GM12878 (cell line): ENCODE data around the gene LRP1B. TPM values are rescaled to one million over a fixed set of nuclear protein-coding genes. Genes with fewer than 3 reads are reported as not detected.
A peak's percentile ranks its signal among the peaks of the same experiment; 100 is the strongest.

Experiments
- ATAC-seq: fragments of 200-7000 bp; cut with Tn5 transposase; 3 replicates; pipeline ENCODE4 v1.9.1; 2020; ENCODE audit warnings: mild to moderate bottlenecking, moderate library complexity
- BruUV-seq: library from RNA; stranded (reverse); fragments of 400-500 nt; replicated peaks from 2 replicates; lab custom pipeline; 2021; lab: Mats Ljungman, UMichigan
- CTCF ChIA-PET: fragments of 300-600 bp; sonication (Branson Sonifier 250); formaldehyde crosslinking; extraction: SDS; loops from one replicate; lab custom pipeline; 2021; ENCODE audit warnings: inconsistent platforms; lab: Yijun Ruan, JAX
- POLR2A ChIA-PET: fragments of 350-600 bp; formaldehyde crosslinking; extraction: SDS; loops from one replicate; lab custom pipeline; 2021; ENCODE audit warnings: inconsistent platforms; lab: Charles Lee
- RAD21 ChIA-PET: fragments of 300-600 bp; sonication (Branson Sonifier 250); formaldehyde crosslinking; loops from one replicate; lab custom pipeline; 2023; ENCODE audit warnings: antibody characterized with exemption; ENCODE audit not compliant: unreplicated experiment; lab: Charles Lee
- SMC1A ChIA-PET: fragments of 300-600 bp; sonication (Branson Sonifier 250); formaldehyde crosslinking; loops from one replicate; lab custom pipeline; 2023; ENCODE audit not compliant: unreplicated experiment, uncharacterized antibody; lab: Charles Lee
- DNase-seq: peaks from one replicate; pipeline ENCODE4 v3.0.0-alpha.2; 2011; ENCODE audit warnings: low read depth, low spot score
- FAIRE-seq: peaks from 3 replicates; lab custom pipeline; 2011; peaks lifted over from hg19 to GRCh38; lab: Jason Lieb, UNC
- H2AFZ ChIP-seq: 2 replicates; pipeline ENCODE4 v1.6.0; 2011; ENCODE audit warnings: low read depth, low read length, control low read depth; ENCODE audit not compliant: control insufficient read depth
- H3K27ac ChIP-seq: 2 replicates; pipeline ENCODE4 v1.5.1; 2011; ENCODE audit warnings: control low read depth; ENCODE audit not compliant: control insufficient read depth, insufficient read depth
- H3K27me3 ChIP-seq, 2 experiments: replicated peaks in 1 of 2; 2 replicates each; pipeline versions ENCODE4 v1.6.0 to v1.6.1; 2011; ENCODE audit warnings: low read length in 1 of 2; ENCODE audit not compliant: control insufficient read depth in 2 of 2, insufficient read depth in 2 of 2
- H3K36me3 ChIP-seq, 2 experiments: 2 replicates each; pipeline ENCODE4 v1.5.1; 2011; ENCODE audit warnings: low read length in 1 of 2; ENCODE audit not compliant: control insufficient read depth in 2 of 2, insufficient read depth in 2 of 2
- H3K4me1 ChIP-seq: 2 replicates; pipeline ENCODE4 v1.6.1; 2011; ENCODE audit warnings: mild to moderate bottlenecking, low read length, moderate library complexity, mixed read lengths; ENCODE audit not compliant: control insufficient read depth, insufficient read depth
- H3K4me2 ChIP-seq: 2 replicates; pipeline ENCODE4 v1.6.0; 2011; ENCODE audit warnings: control low read depth; ENCODE audit not compliant: control insufficient read depth, insufficient read depth
- H3K4me3 ChIP-seq: fragments of 200-600 bp; sonication (generic); 2 replicates; pipeline ENCODE4 v1.5.1; 2016
- H3K79me2 ChIP-seq: 2 replicates; pipeline ENCODE4 v1.6.0; 2011; ENCODE audit warnings: low read length; ENCODE audit not compliant: control insufficient read depth, insufficient read depth
- H3K9ac ChIP-seq: 2 replicates; pipeline ENCODE4 v1.8.0; 2011; ENCODE audit warnings: low read length, control low read depth, mixed read lengths; ENCODE audit not compliant: control insufficient read depth, insufficient read depth
- H3K9me3 ChIP-seq: replicated peaks from 3 replicates; pipeline ENCODE4 v1.5.1; 2011; ENCODE audit warnings: mild to moderate bottlenecking, low read length; ENCODE audit not compliant: control insufficient read depth, insufficient read depth
- H4K20me1 ChIP-seq: 2 replicates; pipeline ENCODE4 v1.6.0; 2011; ENCODE audit not compliant: control insufficient read depth, insufficient read depth
- BHLHE40 ChIP-seq, 2 experiments: fragments of 450-650 bp in 1 of 2; IDR thresholded peaks; 2 replicates each; pipeline ENCODE4 v1.6.1; 2011 to 2017; ENCODE audit warnings: low read depth in 2 of 2, borderline replicate concordance in 1 of 2, improper control_type of control experiment in 1 of 2, low read length in 1 of 2, mild to moderate bottlenecking in 1 of 2
- KAT2A ChIP-seq: conservative IDR thresholded peaks from 2 replicates; pipeline ENCODE4 v1.6.1; 2011; ENCODE audit warnings: low read depth, low read length; ENCODE audit not compliant: control insufficient read depth
- STAT3 ChIP-seq: IDR thresholded peaks from 2 replicates; pipeline ENCODE4 v1.6.1; 2011; ENCODE audit warnings: low read depth, low read length, improper control_type of control experiment
- SUZ12 ChIP-seq: fragments of 200-600 bp; sonication (generic); IDR thresholded peaks from one replicate; pipeline ENCODE4 v1.6.1; 2018; ENCODE audit warnings: antibody characterized with exemption, mild to moderate bottlenecking; ENCODE audit not compliant: unreplicated experiment
- WGBS: methylation state at CpG from one replicate; pipeline ENCODE4 v1.1.6; 2016; ENCODE audit warnings: low lambda C conversion rate; ENCODE audit not compliant: insufficient replicate concordance, insufficient coverage; ENCODE audit errors: missing lambda C conversion rate; 5-methylcytosine and 5-hydroxymethylcytosine counted together
- in situ Hi-C: fragments of 300-500 bp; cut with MboI; formaldehyde crosslinking; loops from 9 replicates; pipeline ENCODE4 v1.14.3; 2018; ENCODE audit warnings: mixed read lengths
- intact Hi-C: fragments of 100-400 bp; cut with micrococcal nuclease; formaldehyde crosslinking; loops from one replicate; pipeline ENCODE4 v1.14.2; 2022; ENCODE audit not compliant: unreplicated experiment
- polyA plus RNA-seq, 11 experiments: library from polyadenylated mRNA; depleted of rRNA in 4 of 11; unstranded in 6 of 11; stranded (reverse) in 5 of 11; fragments of >200 nt; fragmentation: Nextera tagmentation in 4 of 11; fragmentation: Illumina TruSeq in 1 of 11; extraction: Ambion mirVana in 4 of 11; extraction: Trizol in 1 of 11; gene quantifications; 1 replicate in 1 of 11; 2 replicates in 10 of 11; pipeline versions ENCODE4 v1.2.1 to v1.2.3, GENCODE V29; 2011 to 2016; ENCODE audit warnings: inconsistent platforms in 2 of 11, missing spikeins in 2 of 11, low read depth in 1 of 11
- total RNA-seq, 4 experiments: library from RNA; depleted of rRNA in 3 of 4; stranded (reverse); fragments of >200 nt in 3 of 4; fragmentation: Illumina TruSeq in 1 of 4; extraction: Trizol in 1 of 4; gene quantifications; 2 replicates each; pipeline versions ENCODE4 v1.2.1 to v1.2.3, GENCODE V29; 2013 to 2021
- TF ChIP-seq, protein P1 (sequence below): fragments of 450-650 bp; IDR thresholded peaks from 2 replicates; pipeline ENCODE4 v1.6.1; 2017; ENCODE audit warnings: antibody characterized with exemption, mild to moderate bottlenecking, moderate library complexity
- TF ChIP-seq, protein P2 (sequence below): IDR thresholded peaks from 2 replicates; pipeline ENCODE4 v1.6.1; 2011; ENCODE audit warnings: borderline replicate concordance, low read depth, mild to moderate bottlenecking, moderate library complexity, low read length; ENCODE audit not compliant: insufficient read depth, poor library complexity, severe bottlenecking
- TF ChIP-seq, protein P3 (sequence below): IDR thresholded peaks from 2 replicates; pipeline ENCODE4 v1.6.1; 2011; ENCODE audit warnings: low read depth, mild to moderate bottlenecking, low read length, moderate library complexity, borderline replicate concordance; ENCODE audit errors: extremely low read depth

Gene LRP1B
- total and polyA plus RNA-seq, 10 of the 15 experiments (the other 5 are each of a cell fraction or from before 2014, with no cell fraction given), result under 0.01 to 0.06 (median 0.03) TPM; not detected in 5

DNA sequence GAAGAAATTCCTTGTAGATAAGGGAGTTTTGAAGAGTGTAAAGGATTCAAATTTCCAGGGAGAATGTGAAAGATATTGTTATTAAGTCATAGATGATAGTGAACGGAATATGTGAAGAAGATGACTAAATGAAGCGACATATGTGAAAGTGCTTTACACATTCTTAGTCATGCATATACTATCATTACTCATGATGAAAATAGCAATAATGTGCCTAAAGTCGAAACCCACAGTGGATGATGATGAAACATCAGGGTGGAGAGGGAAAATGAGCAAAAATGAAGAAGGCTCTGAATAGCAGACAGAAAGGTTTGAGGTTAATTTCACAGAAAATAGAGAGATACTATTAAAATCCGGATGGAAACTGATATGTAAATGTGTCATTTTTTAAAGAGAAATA is 1237.1 kb downstream of the LRP1B start:
- H3K9me3 ChIP-seq, result no peaks in the 10 kb centered on the region
- FAIRE-seq (no peak), ATAC-seq (no peak), DNase-seq (no peak)
- ChIA-PET POLR2A (no interaction called here), CTCF (no interaction called here), SMC1A (no interaction called here)
- H3K4me2 ChIP-seq, result no peak overlapping the region
- no peak overlapping the region for H3K27ac ChIP-seq
- in situ Hi-C loops (no loop called here), intact Hi-C loops (no loop called here)
- no peaks in the 10 kb centered on the region for H3K79me2 ChIP-seq
- H3K36me3 ChIP-seq, result no peaks in the 10 kb centered on the region
- BruUV-seq, result no TSS peak
- H3K27me3 ChIP-seq, result no peaks in the 10 kb centered on the region
- no peak overlapping the region for H3K9ac ChIP-seq
- no peaks in the 10 kb centered on the region for H3K4me1 ChIP-seq
- no peaks in the 10 kb centered on the region for H4K20me1 ChIP-seq
- WGBS, result 17% methylated on average over 4 of the region's 4 CpGs
- TF ChIP-seq, protein P1, sequence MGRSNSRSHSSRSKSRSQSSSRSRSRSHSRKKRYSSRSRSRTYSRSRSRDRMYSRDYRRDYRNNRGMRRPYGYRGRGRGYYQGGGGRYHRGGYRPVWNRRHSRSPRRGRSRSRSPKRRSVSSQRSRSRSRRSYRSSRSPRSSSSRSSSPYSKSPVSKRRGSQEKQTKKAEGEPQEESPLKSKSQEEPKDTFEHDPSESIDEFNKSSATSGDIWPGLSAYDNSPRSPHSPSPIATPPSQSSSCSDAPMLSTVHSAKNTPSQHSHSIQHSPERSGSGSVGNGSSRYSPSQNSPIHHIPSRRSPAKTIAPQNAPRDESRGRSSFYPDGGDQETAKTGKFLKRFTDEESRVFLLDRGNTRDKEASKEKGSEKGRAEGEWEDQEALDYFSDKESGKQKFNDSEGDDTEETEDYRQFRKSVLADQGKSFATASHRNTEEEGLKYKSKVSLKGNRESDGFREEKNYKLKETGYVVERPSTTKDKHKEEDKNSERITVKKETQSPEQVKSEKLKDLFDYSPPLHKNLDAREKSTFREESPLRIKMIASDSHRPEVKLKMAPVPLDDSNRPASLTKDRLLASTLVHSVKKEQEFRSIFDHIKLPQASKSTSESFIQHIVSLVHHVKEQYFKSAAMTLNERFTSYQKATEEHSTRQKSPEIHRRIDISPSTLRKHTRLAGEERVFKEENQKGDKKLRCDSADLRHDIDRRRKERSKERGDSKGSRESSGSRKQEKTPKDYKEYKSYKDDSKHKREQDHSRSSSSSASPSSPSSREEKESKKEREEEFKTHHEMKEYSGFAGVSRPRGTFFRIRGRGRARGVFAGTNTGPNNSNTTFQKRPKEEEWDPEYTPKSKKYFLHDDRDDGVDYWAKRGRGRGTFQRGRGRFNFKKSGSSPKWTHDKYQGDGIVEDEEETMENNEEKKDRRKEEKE, result no peak
- TF ChIP-seq STAT3 (no peak), KAT2A (no peak), BHLHE40 (IDR thresholded peaks at IDR 0.05; ENCODE audit: borderline replicate concordance in 1 of 2, low read depth in 2 of 2, low read length in 1 of 2) (no peak), SUZ12 (no peak)
- TF ChIP-seq, protein P2, sequence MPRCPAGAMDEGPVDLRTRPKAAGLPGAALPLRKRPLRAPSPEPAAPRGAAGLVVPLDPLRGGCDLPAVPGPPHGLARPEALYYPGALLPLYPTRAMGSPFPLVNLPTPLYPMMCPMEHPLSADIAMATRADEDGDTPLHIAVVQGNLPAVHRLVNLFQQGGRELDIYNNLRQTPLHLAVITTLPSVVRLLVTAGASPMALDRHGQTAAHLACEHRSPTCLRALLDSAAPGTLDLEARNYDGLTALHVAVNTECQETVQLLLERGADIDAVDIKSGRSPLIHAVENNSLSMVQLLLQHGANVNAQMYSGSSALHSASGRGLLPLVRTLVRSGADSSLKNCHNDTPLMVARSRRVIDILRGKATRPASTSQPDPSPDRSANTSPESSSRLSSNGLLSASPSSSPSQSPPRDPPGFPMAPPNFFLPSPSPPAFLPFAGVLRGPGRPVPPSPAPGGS, result peak; percentile 77
- TF ChIP-seq, protein P3, sequence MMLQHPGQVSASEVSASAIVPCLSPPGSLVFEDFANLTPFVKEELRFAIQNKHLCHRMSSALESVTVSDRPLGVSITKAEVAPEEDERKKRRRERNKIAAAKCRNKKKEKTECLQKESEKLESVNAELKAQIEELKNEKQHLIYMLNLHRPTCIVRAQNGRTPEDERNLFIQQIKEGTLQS, result no peak
- TF ChIP-seq, all 136 proteins: peak for 1
- H3K4me3 ChIP-seq, result no peak overlapping the region
- no peak overlapping the region for H2AFZ ChIP-seq
- RAD21 ChIA-PET, result interaction anchor here (0.6 kb wide), 1 partner anchor 10 kb away, joined by 4 read pairs; no protein-coding TSS in a partner anchor
